ENCODE measurements around the gene SLC27A5.
"Not testable (repeated sequence)": the region's sequence is repeated elsewhere in the genome, so short reads cannot be mapped to it uniquely, and the experiment has no call there.

The SLC27A5 gene

GRCh38 chr19:58550362-58551122 lies 38.8 kb upstream of the SLC27A5 start:
- no peak for DNase-seq

- DNase-seq: no peak
These were observed 38.0 kb upstream of the SLC27A5 start for GRCh38 chr19:58549664-58550361.

- DNase-seq: no peak
These were observed 37.3 kb upstream of the SLC27A5 start for GRCh38 chr19:58548859-58549663.

- no peak for DNase-seq
These were observed 35.8 kb upstream of the SLC27A5 start for GRCh38 chr19:58547323-58548312.

- no peak for DNase-seq
These were observed 34.3 kb upstream of the SLC27A5 start for GRCh38 chr19:58546019-58546530.

GRCh38 chr19:58545286-58546018 lies 33.7 kb upstream of the SLC27A5 start:
- no peak for DNase-seq

GRCh38 chr19:58544591-58545285 lies 32.9 kb upstream of the SLC27A5 start:
- no peak for DNase-seq

GRCh38 chr19:58543826-58544590 lies 32.2 kb upstream of the SLC27A5 start, which contains the start of gene TRIM28:
Gene TRIM28 (plus strand): TSS chr19:58544064. CDS start chr19:58544758, 694 bp downstream.
- no peak for DNase-seq

GRCh38 chr19:58542641-58543372 lies 31.0 kb upstream of the SLC27A5 start:
- not testable (repeated sequence) for DNase-seq

- not testable (repeated sequence) for DNase-seq
These were observed 27.4 kb upstream of the SLC27A5 start for GRCh38 chr19:58539169-58539559.

- peak; percentile 82 for DNase-seq
These were observed 26.7 kb upstream of the SLC27A5 start for GRCh38 chr19:58538257-58539168.

- DNase-seq: no peak
These were observed 25.3 kb upstream of the SLC27A5 start for GRCh38 chr19:58536852-58537798.

GRCh38 chr19:58535857-58536256 lies 24.1 kb upstream of the SLC27A5 start:
- DNase-seq: no peak

GRCh38 chr19:58531034-58531840 lies 19.4 kb upstream of the SLC27A5 start:
- DNase-seq: no peak

- no peak for DNase-seq
These were observed 17.6 kb upstream of the SLC27A5 start for GRCh38 chr19:58529405-58529804.

GRCh38 chr19:58522709-58523108 lies 10.9 kb upstream of the SLC27A5 start:
- no peak for DNase-seq

Data from GDM1 (cell line).